Activated CD8-positive, alpha-beta memory T cell treated with anti-CD3 and anti-CD28 coated beads, Interleukin-2, amount 50 U/mL, for 1 hour (primary cell): ENCODE results near the gene TSC2.
"Not testable (repeated sequence)": the region's sequence is repeated elsewhere in the genome, so short reads cannot be mapped to it uniquely, and the experiment has no call there.

Experiments
- DNase-seq: peaks from one replicate; pipeline ENCODE4 v3.0.0-alpha.2; 2020; ENCODE audit errors: extremely low read depth

Gene TSC2

GRCh38 chr16:2121853-2122252 is 74.1 kb downstream of the TSC2 start:
- no peak for DNase-seq

- no peak for DNase-seq
Measured at GRCh38 chr16:2122429-2122828, 74.6 kb downstream of the TSC2 start.

GRCh38 chr16:2122934-2123683 is 75.3 kb downstream of the TSC2 start:
- DNase-seq: not testable (repeated sequence)

- not testable (repeated sequence) for DNase-seq
Measured at GRCh38 chr16:2123706-2124376, 76.1 kb downstream of the TSC2 start.

GRCh38 chr16:2124377-2124693 is 76.5 kb downstream of the TSC2 start:
- DNase-seq: not testable (repeated sequence)

GRCh38 chr16:2124694-2125444 is 77.1 kb downstream of the TSC2 start:
- DNase-seq: not testable (repeated sequence)

- not testable (repeated sequence) for DNase-seq
Measured at GRCh38 chr16:2125609-2126008, 77.8 kb downstream of the TSC2 start.

GRCh38 chr16:2126161-2126743 is 78.5 kb downstream of the TSC2 start:
- DNase-seq: not testable (repeated sequence)

GRCh38 chr16:2126928-2127556 is 79.3 kb downstream of the TSC2 start:
- DNase-seq: not testable (repeated sequence)

GRCh38 chr16:2127630-2128280 is 80.0 kb downstream of the TSC2 start:
- DNase-seq: not testable (repeated sequence)

GRCh38 chr16:2129251-2129650 is 81.5 kb downstream of the TSC2 start:
- DNase-seq: not testable (repeated sequence)

GRCh38 chr16:2129890-2130447 is 82.2 kb downstream of the TSC2 start:
- DNase-seq: not testable (repeated sequence)

- DNase-seq: not testable (repeated sequence)
Measured at GRCh38 chr16:2133797-2134196, 86.0 kb downstream of the TSC2 start.

GRCh38 chr16:2135071-2135470 is 87.3 kb downstream of the TSC2 start:
- not testable (repeated sequence) for DNase-seq

- peak; percentile 81 for DNase-seq
Measured at GRCh38 chr16:2135770-2136490, 88.1 kb downstream of the TSC2 start, which contains the start of gene PKD1. Gene PKD1, minus strand, starts transcription at chr16:2135898. Its CDS starts 209 bp downstream, at chr16:2135689.
